ENCODE data around the gene SHB.
A peak's percentile ranks its signal among the peaks of the same experiment; 100 is the strongest.

The SHB gene

DNA sequence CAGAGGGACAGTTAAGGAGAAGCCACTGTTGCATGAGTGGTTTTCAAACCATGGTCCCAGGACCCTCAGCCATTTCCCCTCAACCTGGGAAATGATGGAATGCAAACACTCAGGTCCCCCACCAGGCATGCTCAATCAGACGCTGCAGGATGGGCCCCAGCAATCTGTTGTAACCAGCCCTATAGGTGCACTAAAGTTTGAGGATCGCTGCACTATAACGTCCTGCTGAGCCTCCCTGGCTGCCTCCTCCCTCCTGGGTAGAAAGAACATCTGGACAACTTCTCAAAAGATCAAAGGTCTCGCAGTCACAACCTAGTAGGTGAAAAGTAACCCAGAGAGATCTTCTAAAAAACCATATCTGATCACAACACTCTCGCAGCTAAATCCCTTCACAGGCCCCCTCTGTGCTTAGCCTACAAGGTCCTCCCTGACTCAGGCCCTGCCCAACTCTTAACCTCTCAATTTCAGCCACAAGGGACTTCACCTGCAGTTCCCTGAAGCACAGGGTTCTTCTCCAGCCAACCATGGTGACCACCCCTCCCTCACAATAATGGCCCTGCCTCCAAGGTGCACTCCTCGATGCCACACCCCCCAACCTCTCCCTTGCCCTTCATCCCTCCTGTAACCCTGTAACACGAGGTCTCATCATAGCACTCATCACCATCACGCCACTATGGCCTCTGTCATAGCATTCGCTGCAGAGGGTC is 3.5 kb downstream of the SHB start:
- intact Hi-C loops (cut with DNase I; ENCODE audit: low total_unique reads): loop anchor here (2.0 kb wide), 1 partner anchor 43 kb away; no protein-coding TSS in a partner anchor
- peaks cover 0 to 74% (median 55%) of the 10 kb centered on the region in 4 donors for H3K4me1 ChIP-seq
- no peak for TF ChIP-seq CTCF (IDR thresholded peaks at IDR 0.05)
- DNase-seq: no peak
- no peaks in the 10 kb centered on the region for H3K27me3 ChIP-seq
- H3K36me3 ChIP-seq: no peaks in the 10 kb centered on the region
- H3K9me3 ChIP-seq: no peaks in the 10 kb centered on the region
- H3K4me3 ChIP-seq: peak overlapping the region; percentile 96 to 98
- H3K27ac ChIP-seq: peak overlapping the region; percentile 94 to 98

DNA sequence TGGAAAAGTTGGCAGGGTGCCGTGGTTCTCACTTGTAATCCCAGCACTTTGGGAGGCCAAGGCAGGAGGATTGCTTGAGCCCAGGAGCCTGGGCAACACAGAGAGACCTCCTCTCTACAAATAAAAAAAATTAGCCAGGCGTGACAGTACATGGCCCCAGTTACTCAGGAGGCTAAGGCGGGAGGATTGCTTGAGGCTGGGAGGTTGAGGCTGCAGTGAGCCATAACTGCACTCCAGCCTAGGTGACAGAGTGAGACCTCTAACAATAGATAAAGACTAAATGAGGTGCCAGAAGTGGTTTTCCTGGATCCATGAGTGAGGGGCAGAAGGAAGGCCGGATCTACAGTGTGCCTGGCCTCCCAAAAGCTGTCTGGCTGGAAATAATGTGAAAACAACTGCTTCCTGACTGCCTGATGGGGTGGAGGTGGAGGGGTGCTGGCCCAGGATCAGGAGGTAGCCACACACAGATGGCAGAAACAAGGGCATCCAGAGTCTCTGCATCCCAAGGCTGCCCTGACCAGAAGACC is 4.1 kb downstream of the SHB start:
- Histone ChIP-seq H3K27me3 (no peaks in the 10 kb centered on the region), H3K36me3 (no peaks in the 10 kb centered on the region), H3K27ac (peak overlapping the region; percentile 94 to 98), H3K4me1 (peaks cover 0 to 75% (median 50%) of the 10 kb centered on the region in 4 donors), H3K4me3 (no peak overlapping the region), H3K9me3 (no peaks in the 10 kb centered on the region)
- no peak for DNase-seq
- intact Hi-C loops (cut with DNase I; ENCODE audit: low total_unique reads): loop anchor here (2.0 kb wide), 1 partner anchor 42 kb away; no protein-coding TSS in a partner anchor
- TF ChIP-seq CTCF (IDR thresholded peaks at IDR 0.05): no peak

GRCh38 chr9:38063363-38063707 is 5.7 kb downstream of the SHB start:
- intact Hi-C loops (cut with DNase I; ENCODE audit: low total_unique reads): no loop called here
- Histone ChIP-seq H3K27me3 (no peaks in the 10 kb centered on the region), H3K4me3 (no peak overlapping the region), H3K4me1 (peaks cover 0 to 79% (median 52%) of the 10 kb centered on the region in 4 donors), H3K9me3 (no peaks in the 10 kb centered on the region), H3K36me3 (no peaks in the 10 kb centered on the region), H3K27ac (peak overlapping the region; percentile 17 to 98)
- DNase-seq: no peak
- no peak for TF ChIP-seq CTCF (IDR thresholded peaks at IDR 0.05)

GRCh38 chr9:38062498-38063362 is 6.3 kb downstream of the SHB start:
- Histone ChIP-seq H3K27me3 (no peaks in the 10 kb centered on the region), H3K9me3 (no peaks in the 10 kb centered on the region), H3K4me3 (no peak overlapping the region), H3K4me1 (peaks cover 0 to 80% (median 58%) of the 10 kb centered on the region in 4 donors), H3K27ac (peak overlapping the region; percentile 17 to 98), H3K36me3 (no peaks in the 10 kb centered on the region)
- TF ChIP-seq CTCF (IDR thresholded peaks at IDR 0.05): no peak
- intact Hi-C loops (cut with DNase I; ENCODE audit: low total_unique reads): no loop called here
- no peak for DNase-seq

DNA sequence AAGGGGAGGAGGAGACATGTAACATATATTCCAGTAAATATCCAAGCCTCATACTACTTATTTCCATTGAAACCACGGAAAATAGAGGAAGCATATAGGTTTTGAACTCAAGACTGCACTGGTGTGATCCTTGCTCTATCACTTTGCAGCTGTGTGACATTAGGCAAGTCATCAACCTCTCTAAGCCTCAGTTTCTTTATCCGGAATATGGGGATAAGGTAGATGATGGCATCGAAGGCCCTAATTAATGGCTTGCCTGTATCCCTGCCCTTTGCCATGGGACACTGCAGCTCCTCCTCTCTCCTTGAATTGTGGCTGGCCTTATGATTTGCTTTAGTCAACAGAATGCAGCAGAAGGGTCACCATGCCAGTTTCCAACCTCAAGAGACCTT is 6.9 kb downstream of the SHB start:
- intact Hi-C loops (cut with DNase I; ENCODE audit: low total_unique reads): no loop called here
- peaks cover 0 to 85% (median 60%) of the 10 kb centered on the region in 4 donors for H3K4me1 ChIP-seq
- no peak for DNase-seq

More for the DNA sequence above, 6.9 kb downstream of the SHB start:
- no peaks in the 10 kb centered on the region for H3K36me3 ChIP-seq
- TF ChIP-seq CTCF (IDR thresholded peaks at IDR 0.05): no peak
- no peaks in the 10 kb centered on the region for H3K9me3 ChIP-seq
- H3K4me3 ChIP-seq: no peak overlapping the region
- peak overlapping the region in 1 of 2 donors; percentile 98 for H3K27ac ChIP-seq
- no peaks in the 10 kb centered on the region for H3K27me3 ChIP-seq
